Erythroblast (primary cell): ENCODE results near the gene LEFTY2.
"Not testable (repeated sequence)": the region's sequence is repeated elsewhere in the genome, so short reads cannot be mapped to it uniquely, and the experiment has no call there.

ENCODE experiments used
- DNase-seq, 2 experiments: peaks; one replicate each; lab custom pipeline; 2025; lab: John Stamatoyannopoulos, UW
- GATA1 ChIP-seq: IDR thresholded peaks from 2 replicates; pipeline ENCODE4 v1.6.1; 2011; ENCODE audit warnings: low read depth, mild to moderate bottlenecking, control low read depth, low read length, moderate library complexity
- POLR2A ChIP-seq: IDR thresholded peaks from 2 replicates; pipeline ENCODE4 v1.6.1; 2011; ENCODE audit warnings: mild to moderate bottlenecking, low read length

Gene LEFTY2

GRCh38 chr1:225941187-225941941 lies at the start of gene LEFTY2:
LEFTY2 (minus strand) TSS chr1:225941220; CDS start chr1:225941140, 80 bp downstream.
- no peak for DNase-seq
- no peak for TF ChIP-seq POLR2A
- TF ChIP-seq GATA1, result no peak

- peak; percentile 66 to 78 for DNase-seq
- TF ChIP-seq POLR2A (no peak), GATA1 (no peak)
Observed at GRCh38 chr1:225987491-225988316, 46.7 kb upstream of the LEFTY2 start.

- TF ChIP-seq POLR2A, result no peak
- no peak for TF ChIP-seq GATA1
- DNase-seq, result peak; percentile 38 to 53
Observed at GRCh38 chr1:225981714-225982113, 40.7 kb upstream of the LEFTY2 start.

GRCh38 chr1:225980005-225980836 lies 39.2 kb upstream of the LEFTY2 start:
- TF ChIP-seq POLR2A (no peak), GATA1 (no peak)
- no peak for DNase-seq

- TF ChIP-seq POLR2A (no peak), GATA1 (no peak)
- no peak for DNase-seq
Observed at GRCh38 chr1:225979421-225979820, 38.4 kb upstream of the LEFTY2 start.

- DNase-seq, result peak in 1 of 2 experiments; percentile 19
- TF ChIP-seq POLR2A (no peak), GATA1 (no peak)
Observed at GRCh38 chr1:225977937-225978748, 37.1 kb upstream of the LEFTY2 start.

- not testable (repeated sequence) for DNase-seq
Observed at GRCh38 chr1:225975146-225975545, 34.1 kb upstream of the LEFTY2 start.

- TF ChIP-seq GATA1 (no peak), POLR2A (no peak)
- DNase-seq, result peak in 1 of 2 experiments; percentile 25
Observed at GRCh38 chr1:225974454-225974853, 33.4 kb upstream of the LEFTY2 start.

- TF ChIP-seq GATA1 (no peak), POLR2A (no peak)
- peak; percentile 49 to 52 for DNase-seq
Observed at GRCh38 chr1:225973158-225973557, 32.1 kb upstream of the LEFTY2 start.

GRCh38 chr1:225972344-225973152 lies 31.5 kb upstream of the LEFTY2 start:
- TF ChIP-seq GATA1 (no peak), POLR2A (no peak)

GRCh38 chr1:225970592-225971157 lies 29.7 kb upstream of the LEFTY2 start:
- not testable (repeated sequence) for DNase-seq

More at GRCh38 chr1:225972344-225973152, 31.5 kb upstream of the LEFTY2 start:
- DNase-seq, result no peak

GRCh38 chr1:225969751-225970150 lies 28.7 kb upstream of the LEFTY2 start:
- not testable (repeated sequence) for DNase-seq
